Liver (tissue), 3 donors: ENCODE results near the gene INPPL1.

ENCODE experiments used
- CTCF ChIP-seq: fragments of 150-350 bp; IDR thresholded peaks from 2 replicates; pipeline ENCODE4 v1.5.1; 2017; ENCODE audit warnings: improper control_type of control experiment, low read depth, low read length; ENCODE audit not compliant: missing input control
- EGR1 ChIP-seq, 2 donors: IDR thresholded peaks; 2 replicates each; pipeline ENCODE4 v1.6.1; 2016 to 2018; ENCODE audit warnings: antibody characterized with exemption in 2 of 2, low read depth in 2 of 2
- HNF4G ChIP-seq: IDR thresholded peaks from 2 replicates; pipeline ENCODE4 v1.6.1; 2016; ENCODE audit warnings: antibody characterized with exemption
- JUND ChIP-seq, 2 donors: IDR thresholded peaks; 2 replicates each; pipeline ENCODE4 v1.6.1; 2016; ENCODE audit warnings: antibody characterized with exemption in 2 of 2
- RAD21 ChIP-seq, 2 donors: IDR thresholded peaks; 2 replicates each; pipeline ENCODE4 v1.6.1; 2016; ENCODE audit warnings: antibody characterized with exemption in 2 of 2, mild to moderate bottlenecking in 2 of 2
- SP1 ChIP-seq: IDR thresholded peaks from 2 replicates; pipeline ENCODE4 v1.6.1; 2018; ENCODE audit warnings: antibody characterized with exemption, mild to moderate bottlenecking
- TAF1 ChIP-seq: conservative IDR thresholded peaks from 2 replicates; pipeline ENCODE4 v1.6.1; 2016; ENCODE audit warnings: antibody characterized with exemption, mild to moderate bottlenecking
- ZBTB33 ChIP-seq: IDR thresholded peaks from 2 replicates; pipeline ENCODE4 v1.6.1; 2016; ENCODE audit warnings: antibody characterized with exemption
- TF ChIP-seq, protein P1 (sequence below): IDR thresholded peaks from 2 replicates; pipeline ENCODE4 v1.6.1; 2016; ENCODE audit warnings: antibody characterized with exemption, mild to moderate bottlenecking
- donor health status: healthy.
- donor health status: healthy.

DNA sequence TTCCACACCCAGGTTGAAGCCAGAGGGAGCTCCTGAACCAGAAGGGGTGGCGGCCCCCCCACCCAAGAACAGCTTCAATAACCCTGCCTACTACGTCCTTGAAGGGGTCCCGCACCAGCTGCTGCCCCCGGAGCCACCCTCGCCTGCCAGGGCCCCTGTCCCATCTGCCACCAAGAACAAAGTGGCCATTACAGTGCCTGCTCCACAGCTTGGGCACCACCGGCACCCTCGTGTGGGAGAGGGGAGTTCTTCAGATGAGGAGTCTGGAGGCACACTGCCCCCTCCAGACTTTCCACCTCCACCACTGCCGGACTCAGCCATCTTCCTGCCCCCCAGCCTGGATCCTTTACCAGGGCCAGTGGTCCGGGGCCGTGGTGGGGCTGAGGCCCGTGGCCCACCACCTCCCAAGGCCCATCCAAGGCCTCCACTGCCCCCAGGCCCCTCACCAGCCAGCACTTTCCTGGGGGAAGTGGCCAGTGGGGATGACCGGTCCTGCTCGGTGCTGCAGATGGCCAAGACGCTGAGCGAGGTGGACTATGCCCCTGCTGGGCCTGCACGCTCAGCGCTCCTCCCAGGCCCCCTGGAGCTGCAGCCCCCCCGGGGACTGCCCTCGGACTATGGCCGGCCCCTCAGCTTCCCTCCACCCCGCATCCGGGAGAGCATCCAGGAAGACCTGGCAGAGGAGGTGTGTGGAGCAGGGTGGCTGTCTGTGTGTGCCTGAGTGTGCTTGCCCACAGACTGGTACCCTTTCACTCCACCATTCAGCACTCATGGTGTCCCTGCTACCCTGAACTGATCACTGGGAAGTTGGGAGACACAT, 12.8 kb downstream of the INPPL1 start:
- TF ChIP-seq CTCF = no peak
- TF ChIP-seq TAF1 = no peak
- TF ChIP-seq, protein P1, sequence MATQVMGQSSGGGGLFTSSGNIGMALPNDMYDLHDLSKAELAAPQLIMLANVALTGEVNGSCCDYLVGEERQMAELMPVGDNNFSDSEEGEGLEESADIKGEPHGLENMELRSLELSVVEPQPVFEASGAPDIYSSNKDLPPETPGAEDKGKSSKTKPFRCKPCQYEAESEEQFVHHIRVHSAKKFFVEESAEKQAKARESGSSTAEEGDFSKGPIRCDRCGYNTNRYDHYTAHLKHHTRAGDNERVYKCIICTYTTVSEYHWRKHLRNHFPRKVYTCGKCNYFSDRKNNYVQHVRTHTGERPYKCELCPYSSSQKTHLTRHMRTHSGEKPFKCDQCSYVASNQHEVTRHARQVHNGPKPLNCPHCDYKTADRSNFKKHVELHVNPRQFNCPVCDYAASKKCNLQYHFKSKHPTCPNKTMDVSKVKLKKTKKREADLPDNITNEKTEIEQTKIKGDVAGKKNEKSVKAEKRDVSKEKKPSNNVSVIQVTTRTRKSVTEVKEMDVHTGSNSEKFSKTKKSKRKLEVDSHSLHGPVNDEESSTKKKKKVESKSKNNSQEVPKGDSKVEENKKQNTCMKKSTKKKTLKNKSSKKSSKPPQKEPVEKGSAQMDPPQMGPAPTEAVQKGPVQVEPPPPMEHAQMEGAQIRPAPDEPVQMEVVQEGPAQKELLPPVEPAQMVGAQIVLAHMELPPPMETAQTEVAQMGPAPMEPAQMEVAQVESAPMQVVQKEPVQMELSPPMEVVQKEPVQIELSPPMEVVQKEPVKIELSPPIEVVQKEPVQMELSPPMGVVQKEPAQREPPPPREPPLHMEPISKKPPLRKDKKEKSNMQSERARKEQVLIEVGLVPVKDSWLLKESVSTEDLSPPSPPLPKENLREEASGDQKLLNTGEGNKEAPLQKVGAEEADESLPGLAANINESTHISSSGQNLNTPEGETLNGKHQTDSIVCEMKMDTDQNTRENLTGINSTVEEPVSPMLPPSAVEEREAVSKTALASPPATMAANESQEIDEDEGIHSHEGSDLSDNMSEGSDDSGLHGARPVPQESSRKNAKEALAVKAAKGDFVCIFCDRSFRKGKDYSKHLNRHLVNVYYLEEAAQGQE = no peak
- TF ChIP-seq JUND (IDR thresholded peaks at IDR 0.05) = no peak
- TF ChIP-seq HNF4G = no peak
- TF ChIP-seq EGR1 (IDR thresholded peaks at IDR 0.05; ENCODE audit: low read depth in 2 of 2) = no peak
- TF ChIP-seq ZBTB33 = no peak
- no peak for TF ChIP-seq RAD21 (IDR thresholded peaks at IDR 0.05)
- no peak for TF ChIP-seq SP1
